ENCODE measurements around the gene OR4E2.

The OR4E2 gene

DNA sequence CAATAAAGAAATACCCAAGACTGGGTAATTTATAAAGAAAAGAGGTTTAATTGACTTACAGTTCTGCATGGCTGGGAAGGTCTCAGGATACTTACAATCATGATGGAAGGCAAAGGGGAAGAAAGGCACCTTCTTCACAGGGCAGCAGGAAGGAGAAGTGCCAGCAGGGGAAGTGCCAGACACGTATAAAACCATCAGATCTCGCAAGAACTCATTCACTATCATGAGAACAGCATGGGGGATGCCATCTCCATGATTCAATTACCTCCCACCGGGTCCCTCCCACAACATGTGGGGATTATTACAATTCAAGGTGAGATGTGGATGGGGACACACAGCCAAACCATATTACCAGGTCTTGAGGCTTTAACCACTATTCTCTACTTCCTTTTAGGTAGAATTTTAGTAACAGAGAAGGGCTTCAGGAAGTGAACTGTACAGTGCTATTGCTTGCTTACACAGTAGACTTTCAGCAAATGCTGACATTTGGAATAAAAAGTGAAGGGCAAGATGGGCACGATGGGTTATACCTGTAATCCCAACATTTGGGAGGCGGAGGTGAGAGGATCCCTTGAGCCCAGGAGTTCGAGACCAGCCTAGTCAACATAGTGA lies 60.8 kb downstream of the OR4E2 start:
- Histone ChIP-seq H4K20me1 (ENCODE audit: insufficient read depth, low read length) (no peaks in the 10 kb centered on the region), H3K9me2 (ENCODE audit: low read depth, low read length) (no peaks in the 10 kb centered on the region), H3K27me3 (ENCODE audit: insufficient read depth, low read length) (no peaks in the 10 kb centered on the region), H3F3A (ENCODE audit: insufficient read depth, low read length) (no peaks in the 10 kb centered on the region), H3K4me2 (ENCODE audit: low read length) (no peak overlapping the region), H3K36me3 (ENCODE audit: insufficient read depth, low read length) (no peaks in the 10 kb centered on the region), H3K9ac (ENCODE audit: low read length) (no peak overlapping the region), H3K79me2 (ENCODE audit: insufficient read depth, low read length) (no peaks in the 10 kb centered on the region), H3K4me3 (ENCODE audit: low read depth, low read length, poor library complexity, severe bottlenecking) (no peak overlapping the region), H2AFZ (ENCODE audit: low read length) (no peak overlapping the region), H3K9me3 (ENCODE audit: low read length) (no peaks in the 10 kb centered on the region), H3K4me1 (ENCODE audit: insufficient read depth, low read length, severe bottlenecking) (no peaks in the 10 kb centered on the region), H3K27ac (ENCODE audit: low read depth, low read length, poor library complexity, severe bottlenecking) (no peak overlapping the region)
- TF ChIP-seq, protein P1, sequence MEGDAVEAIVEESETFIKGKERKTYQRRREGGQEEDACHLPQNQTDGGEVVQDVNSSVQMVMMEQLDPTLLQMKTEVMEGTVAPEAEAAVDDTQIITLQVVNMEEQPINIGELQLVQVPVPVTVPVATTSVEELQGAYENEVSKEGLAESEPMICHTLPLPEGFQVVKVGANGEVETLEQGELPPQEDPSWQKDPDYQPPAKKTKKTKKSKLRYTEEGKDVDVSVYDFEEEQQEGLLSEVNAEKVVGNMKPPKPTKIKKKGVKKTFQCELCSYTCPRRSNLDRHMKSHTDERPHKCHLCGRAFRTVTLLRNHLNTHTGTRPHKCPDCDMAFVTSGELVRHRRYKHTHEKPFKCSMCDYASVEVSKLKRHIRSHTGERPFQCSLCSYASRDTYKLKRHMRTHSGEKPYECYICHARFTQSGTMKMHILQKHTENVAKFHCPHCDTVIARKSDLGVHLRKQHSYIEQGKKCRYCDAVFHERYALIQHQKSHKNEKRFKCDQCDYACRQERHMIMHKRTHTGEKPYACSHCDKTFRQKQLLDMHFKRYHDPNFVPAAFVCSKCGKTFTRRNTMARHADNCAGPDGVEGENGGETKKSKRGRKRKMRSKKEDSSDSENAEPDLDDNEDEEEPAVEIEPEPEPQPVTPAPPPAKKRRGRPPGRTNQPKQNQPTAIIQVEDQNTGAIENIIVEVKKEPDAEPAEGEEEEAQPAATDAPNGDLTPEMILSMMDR (IDR thresholded peaks at IDR 0.05; ENCODE audit: low read length): no peak
- TF ChIP-seq EZH2 (IDR thresholded peaks at IDR 0.05; ENCODE audit: borderline replicate concordance, low read length): no peak
